KOPT-K1 (cell line): ENCODE results near the gene JPH3.

Experiments used
- H3K27ac ChIP-seq: fragments of 200-600 bp; sonication (generic); 2 replicates; pipeline ENCODE4 v1.5.1; 2016; ENCODE audit warnings: antibody characterized with exemption, mild to moderate bottlenecking, low read depth, low read length; ENCODE audit not compliant: poor library complexity, severe bottlenecking
- H3K36me3 ChIP-seq: fragments of 200-600 bp; sonication (generic); 2 replicates; pipeline ENCODE4 v1.5.1; 2017; ENCODE audit warnings: antibody characterized with exemption, mild to moderate bottlenecking, low read length, moderate library complexity; ENCODE audit not compliant: insufficient read depth
- H3K9me3 ChIP-seq: fragments of 200-600 bp; sonication (generic); 2 replicates; pipeline ENCODE4 v1.5.1; 2017; ENCODE audit warnings: antibody characterized with exemption, low read length, mild to moderate bottlenecking; ENCODE audit not compliant: insufficient read depth, poor library complexity, severe bottlenecking

JPH3 gene

DNA sequence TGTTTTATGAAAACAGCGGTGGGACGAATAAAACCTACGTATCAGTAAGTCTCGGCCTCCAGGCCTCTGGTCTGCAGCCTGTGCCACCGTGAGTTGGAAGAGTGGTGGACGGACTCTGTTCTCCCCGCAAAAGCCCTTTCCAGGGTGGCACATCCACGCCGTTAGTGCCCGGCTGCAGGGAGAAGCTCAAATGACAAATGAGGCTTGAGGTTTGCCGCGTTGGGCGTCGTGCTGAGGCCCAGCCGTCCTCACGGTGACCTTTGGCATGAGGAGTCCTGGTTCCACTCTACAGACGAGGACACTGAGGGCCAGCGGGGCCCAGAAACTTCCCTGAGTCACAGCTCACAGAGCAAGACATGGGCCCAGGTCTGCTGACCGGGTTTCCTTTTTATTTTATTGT lies 40.2 kb downstream of the JPH3 start:
- Histone ChIP-seq H3K9me3 (no peaks in the 10 kb centered on the region), H3K27ac (no peak overlapping the region)

DNA sequence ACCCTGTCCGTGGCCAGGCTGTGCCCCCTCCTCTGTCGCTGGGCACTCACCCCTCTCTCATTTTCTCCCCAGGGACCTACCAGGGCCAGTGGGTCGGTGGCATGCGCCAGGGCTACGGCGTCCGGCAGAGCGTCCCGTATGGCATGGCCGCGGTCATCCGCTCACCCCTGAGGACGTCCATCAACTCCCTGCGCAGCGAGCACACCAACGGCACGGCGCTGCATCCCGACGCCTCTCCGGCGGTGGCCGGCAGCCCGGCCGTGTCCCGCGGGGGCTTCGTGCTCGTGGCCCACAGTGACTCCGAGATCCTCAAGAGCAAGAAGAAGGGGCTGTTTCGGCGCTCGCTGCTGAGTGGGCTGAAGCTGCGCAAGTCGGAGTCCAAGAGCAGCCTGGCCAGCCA lies 41.9 kb downstream of the JPH3 start:
- Histone ChIP-seq H3K27ac (no peak overlapping the region), H3K36me3 (no peaks in the 10 kb centered on the region), H3K9me3 (no peaks in the 10 kb centered on the region)

More for the DNA sequence above, 40.2 kb downstream of the JPH3 start:
- H3K36me3 ChIP-seq = no peaks in the 10 kb centered on the region

DNA sequence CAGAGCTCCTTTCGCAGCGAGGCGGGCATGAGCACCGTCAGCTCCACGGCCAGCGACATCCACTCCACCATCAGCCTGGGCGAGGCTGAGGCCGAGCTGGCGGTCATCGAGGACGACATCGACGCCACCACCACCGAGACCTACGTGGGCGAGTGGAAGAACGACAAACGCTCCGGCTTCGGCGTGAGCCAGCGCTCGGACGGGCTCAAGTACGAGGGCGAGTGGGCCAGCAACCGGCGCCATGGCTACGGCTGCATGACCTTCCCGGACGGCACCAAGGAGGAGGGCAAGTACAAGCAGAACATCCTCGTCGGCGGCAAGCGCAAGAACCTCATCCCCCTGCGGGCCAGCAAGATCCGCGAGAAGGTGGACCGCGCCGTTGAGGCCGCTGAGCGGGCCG lies 42.3 kb downstream of the JPH3 start:
- Histone ChIP-seq H3K9me3 (no peaks in the 10 kb centered on the region), H3K27ac (no peak overlapping the region), H3K36me3 (no peaks in the 10 kb centered on the region)

DNA sequence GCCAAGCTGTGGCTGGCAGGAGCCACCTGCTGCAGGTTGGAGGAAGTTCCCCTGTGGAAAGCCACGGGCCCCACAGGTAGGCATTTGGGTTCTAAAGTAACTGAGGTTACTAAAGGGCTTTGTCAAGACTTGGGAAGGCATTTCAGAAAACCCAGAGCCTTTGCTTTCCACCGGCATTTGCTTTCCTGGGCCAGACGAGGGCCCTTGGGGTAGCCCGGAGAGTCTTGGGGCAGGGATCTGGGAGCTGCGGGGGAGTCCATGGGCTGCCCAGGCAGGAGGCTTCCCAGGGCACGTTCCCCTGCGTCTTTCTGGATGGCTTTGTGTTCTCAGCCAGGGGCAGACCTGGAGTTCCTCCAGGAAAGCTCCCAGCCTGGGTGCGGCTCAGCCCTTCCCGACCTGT lies 43.5 kb downstream of the JPH3 start:
- no peaks in the 10 kb centered on the region for H3K36me3 ChIP-seq
- no peaks in the 10 kb centered on the region for H3K9me3 ChIP-seq
- no peak overlapping the region for H3K27ac ChIP-seq

DNA sequence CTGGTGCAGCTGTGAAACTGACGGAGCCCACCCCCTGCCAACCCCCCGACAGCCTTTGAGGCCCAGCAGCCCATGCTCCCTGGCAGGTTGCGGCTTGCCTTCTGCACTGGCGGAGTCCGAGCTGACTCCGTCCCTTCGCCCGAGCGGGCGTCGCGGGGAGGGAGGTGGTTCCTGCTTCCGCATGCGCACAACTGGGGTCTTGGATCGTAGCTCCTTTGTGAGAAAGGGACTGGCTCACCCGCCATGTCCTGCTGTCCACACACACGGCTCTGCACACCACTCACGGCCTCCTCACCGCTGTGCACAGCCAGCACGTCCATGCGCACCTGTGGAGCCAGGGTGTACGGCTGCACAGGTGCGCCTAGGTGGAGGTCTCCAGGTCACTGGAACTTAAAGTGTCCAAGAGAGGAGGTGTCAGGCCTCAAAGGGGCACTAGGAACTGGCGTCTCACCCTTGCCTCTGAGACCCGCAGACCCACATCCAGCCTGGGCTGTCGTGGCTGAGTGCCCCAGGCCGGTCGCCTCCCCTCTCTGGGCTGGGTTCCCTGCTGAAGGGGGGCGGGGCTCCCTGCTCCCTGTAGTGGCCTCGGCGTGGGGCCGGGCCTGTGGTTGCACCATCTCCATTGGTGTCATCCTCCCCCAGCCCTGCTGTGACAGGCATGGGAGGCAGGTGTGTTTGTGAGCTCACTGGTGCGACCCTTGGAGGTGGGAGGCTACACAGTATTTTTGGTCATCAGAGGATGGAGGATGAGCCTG lies 45.3 kb downstream of the JPH3 start:
- Histone ChIP-seq H3K9me3 (no peaks in the 10 kb centered on the region), H3K27ac (no peak overlapping the region), H3K36me3 (no peaks in the 10 kb centered on the region)

DNA sequence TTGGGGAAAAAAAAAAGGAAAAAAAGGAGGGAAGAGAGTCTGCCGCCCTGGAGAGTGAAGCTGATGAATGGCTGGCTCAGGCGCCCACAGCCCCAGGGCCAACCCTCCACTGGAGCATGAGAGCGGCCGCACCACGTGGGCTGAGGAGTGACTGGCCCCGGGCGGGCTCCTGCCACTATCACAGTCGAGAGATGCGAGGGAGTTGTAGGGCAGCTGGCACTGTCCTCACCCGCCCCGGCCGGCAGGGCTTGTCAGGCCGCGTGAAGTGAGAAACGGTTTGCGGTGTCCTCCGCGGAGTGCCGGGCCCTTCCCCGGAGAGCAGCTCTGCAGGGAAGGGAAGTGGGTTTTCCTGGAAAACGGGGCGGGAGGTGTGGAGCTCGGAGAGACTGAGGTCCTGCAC lies 45.9 kb downstream of the JPH3 start:
- H3K9me3 ChIP-seq = no peaks in the 10 kb centered on the region
- no peak overlapping the region for H3K27ac ChIP-seq
- no peaks in the 10 kb centered on the region for H3K36me3 ChIP-seq

DNA sequence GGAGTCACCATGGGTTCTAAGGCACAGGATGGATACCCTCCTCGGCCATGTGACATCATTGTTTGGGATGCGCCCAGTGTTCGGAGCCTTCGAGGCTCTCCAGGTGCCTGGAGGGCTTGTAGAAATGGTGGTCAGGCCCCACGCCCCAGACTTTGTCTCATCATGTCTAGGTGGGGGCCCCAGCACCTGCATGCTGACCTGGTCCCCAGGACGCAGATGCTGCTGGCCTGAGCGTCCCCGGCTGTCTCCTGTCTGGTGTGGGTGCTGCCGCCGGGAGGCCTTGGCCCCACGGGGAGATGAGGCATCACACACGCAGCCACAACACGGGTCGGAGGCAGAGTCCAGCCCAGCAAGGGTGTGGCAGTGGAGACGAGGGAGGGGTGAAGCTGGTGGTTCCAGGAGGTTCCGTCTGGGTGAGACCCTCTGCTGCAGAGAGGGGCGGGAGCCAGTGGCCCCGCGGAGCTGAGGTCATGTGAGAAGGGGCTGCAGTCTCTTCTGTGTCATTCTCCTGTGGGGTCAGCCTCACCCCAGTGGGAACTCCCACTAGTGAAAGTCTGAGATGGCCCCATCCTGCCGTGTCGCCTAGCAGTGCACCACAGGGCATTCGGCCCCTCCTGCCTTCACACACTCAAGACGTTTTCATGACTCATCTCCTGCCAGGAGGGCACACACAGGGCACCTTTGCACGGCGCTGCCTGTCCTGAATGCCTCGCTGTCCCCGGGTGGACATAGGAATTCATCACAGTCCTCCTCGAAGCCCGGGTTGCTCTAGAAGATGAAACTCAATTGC lies 46.6 kb downstream of the JPH3 start:
- Histone ChIP-seq H3K27ac (no peak overlapping the region), H3K9me3 (no peaks in the 10 kb centered on the region), H3K36me3 (no peaks in the 10 kb centered on the region)

DNA sequence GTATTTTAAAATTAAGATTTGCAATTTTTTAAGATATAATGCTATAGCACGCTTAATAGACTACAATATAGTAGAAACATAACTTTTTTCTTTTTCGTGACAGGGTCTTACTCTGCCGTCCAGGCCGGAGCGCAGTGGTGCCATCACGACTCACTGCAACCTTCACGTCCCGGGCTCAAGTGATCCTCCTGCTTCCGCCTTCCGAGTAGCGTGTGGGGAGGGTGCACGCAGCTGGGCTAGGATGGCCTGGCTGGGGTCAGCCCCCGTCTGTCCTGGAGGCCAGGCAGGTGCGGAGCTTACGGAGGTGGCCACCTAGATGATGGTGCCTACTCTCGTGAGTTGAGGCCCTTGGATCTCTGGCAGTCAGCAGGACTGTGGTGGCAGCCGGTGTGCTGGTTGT lies 50.1 kb downstream of the JPH3 start:
- Histone ChIP-seq H3K27ac (no peak overlapping the region), H3K36me3 (no peaks in the 10 kb centered on the region), H3K9me3 (no peaks in the 10 kb centered on the region)

DNA sequence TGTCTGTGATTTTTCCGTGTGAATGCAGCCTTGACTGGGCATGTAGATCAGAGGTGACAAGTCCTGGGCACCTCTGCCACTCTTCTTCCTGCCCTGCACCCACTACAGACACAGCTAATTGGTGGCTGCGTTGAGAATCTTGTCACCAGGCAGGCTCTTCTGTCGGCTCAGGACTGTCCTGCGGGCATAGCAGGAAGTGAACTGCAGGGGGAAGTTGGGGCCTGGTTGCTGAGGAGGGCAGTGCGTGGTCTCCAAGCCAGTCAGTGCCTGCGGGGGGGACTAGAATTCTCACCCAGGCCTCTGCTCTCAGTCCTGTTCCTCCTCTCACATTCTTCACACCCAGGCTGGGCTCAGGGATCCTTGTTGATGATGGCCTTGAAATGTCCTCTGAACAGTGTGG lies 50.5 kb downstream of the JPH3 start:
- Histone ChIP-seq H3K27ac (no peak overlapping the region), H3K9me3 (no peaks in the 10 kb centered on the region), H3K36me3 (no peaks in the 10 kb centered on the region)

DNA sequence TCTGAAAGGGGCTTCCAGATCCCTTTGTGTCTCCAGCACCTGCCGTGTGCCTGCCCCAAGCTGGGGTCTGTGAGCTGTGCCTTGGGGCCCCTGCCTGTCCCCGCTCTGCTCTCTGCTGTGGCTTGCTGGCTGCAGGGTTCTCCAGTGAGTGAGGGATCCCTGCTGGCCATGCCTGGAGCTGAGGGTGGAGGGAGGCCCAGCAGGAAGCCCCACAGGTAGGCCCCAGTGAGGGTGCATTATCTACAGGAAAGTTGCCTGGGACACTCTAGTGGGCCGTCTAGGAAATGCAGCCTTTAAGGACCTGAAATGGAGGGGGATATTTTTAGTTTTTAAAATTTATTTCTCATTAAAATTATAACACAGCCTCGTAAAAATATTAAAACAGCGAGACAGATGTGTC lies 50.9 kb downstream of the JPH3 start:
- Histone ChIP-seq H3K9me3 (no peaks in the 10 kb centered on the region), H3K27ac (no peak overlapping the region)

DNA sequence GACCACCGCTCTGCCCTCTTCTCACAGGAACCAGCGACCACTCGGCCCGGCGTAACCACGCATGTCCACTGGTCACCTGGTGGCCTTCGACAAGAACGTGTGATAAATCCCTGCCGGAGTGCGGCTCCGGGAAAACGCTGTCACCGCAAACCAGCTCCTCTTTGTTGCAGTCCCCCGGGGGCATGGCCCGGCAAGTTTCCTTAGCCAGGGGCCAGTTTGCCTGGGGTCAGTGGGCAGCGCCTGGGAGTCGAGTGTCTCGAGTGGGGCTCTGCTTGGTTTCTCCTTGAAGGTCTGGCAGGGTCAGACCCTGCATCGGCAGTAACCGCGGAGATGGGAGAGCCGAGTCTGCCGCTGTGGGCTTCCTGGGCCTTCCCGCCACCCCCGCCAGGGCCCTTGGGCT lies 52.5 kb downstream of the JPH3 start:
- H3K27ac ChIP-seq = no peak overlapping the region
- no peaks in the 10 kb centered on the region for H3K9me3 ChIP-seq
- H3K36me3 ChIP-seq = no peaks in the 10 kb centered on the region

More for the DNA sequence above, 50.9 kb downstream of the JPH3 start:
- no peaks in the 10 kb centered on the region for H3K36me3 ChIP-seq

DNA sequence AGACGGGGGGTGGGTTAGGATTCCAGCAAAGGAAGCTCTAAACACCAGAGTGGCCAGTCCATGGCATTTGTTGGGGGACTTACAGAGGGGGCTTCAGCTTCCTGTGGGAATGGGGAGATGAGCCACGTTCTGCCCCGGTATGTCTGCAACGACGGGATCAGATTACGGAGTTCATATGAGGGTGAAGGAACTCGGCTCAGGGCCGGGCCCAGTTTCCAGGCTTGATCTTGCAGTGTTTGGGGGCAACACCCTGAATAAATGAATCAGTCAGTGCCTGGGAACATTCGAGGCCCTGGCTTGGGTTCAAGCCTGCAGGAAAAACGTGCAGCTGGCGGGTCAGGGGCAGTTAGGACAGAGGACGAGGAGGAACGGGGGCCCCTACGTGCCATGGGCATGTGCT lies 54.0 kb downstream of the JPH3 start:
- Histone ChIP-seq H3K27ac (no peak overlapping the region), H3K9me3 (no peaks in the 10 kb centered on the region)

DNA sequence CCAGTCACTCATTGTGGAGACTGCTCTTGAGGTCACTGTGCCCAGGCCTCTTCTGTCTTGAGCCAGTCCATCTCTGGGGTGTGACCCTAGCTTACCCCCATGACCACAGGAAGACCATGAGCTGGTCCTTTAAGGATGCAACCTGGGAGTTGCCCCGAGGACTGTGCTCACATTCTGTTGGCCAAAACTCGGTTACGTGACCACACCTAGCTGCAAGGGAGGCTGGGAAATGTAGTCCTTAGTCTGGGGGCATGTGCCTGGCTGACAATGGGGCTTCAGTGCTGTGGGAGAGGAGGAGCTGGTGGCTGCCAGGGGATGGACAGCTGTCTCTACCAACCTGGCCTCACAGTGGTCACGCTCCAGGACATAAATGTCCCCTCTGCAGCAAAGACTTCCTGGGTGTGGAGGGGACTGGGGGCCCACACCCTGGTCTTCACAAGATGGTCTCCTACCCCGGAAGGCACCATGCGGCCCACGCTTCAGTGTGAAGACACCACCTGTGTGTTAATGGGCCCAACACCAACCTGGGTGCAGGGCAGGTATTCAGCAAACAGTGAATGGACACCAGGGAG lies 55.4 kb downstream of the JPH3 start:
- H3K27ac ChIP-seq = no peak overlapping the region
- H3K36me3 ChIP-seq = no peaks in the 10 kb centered on the region
- no peaks in the 10 kb centered on the region for H3K9me3 ChIP-seq

More for the DNA sequence above, 54.0 kb downstream of the JPH3 start:
- H3K36me3 ChIP-seq = no peaks in the 10 kb centered on the region

DNA sequence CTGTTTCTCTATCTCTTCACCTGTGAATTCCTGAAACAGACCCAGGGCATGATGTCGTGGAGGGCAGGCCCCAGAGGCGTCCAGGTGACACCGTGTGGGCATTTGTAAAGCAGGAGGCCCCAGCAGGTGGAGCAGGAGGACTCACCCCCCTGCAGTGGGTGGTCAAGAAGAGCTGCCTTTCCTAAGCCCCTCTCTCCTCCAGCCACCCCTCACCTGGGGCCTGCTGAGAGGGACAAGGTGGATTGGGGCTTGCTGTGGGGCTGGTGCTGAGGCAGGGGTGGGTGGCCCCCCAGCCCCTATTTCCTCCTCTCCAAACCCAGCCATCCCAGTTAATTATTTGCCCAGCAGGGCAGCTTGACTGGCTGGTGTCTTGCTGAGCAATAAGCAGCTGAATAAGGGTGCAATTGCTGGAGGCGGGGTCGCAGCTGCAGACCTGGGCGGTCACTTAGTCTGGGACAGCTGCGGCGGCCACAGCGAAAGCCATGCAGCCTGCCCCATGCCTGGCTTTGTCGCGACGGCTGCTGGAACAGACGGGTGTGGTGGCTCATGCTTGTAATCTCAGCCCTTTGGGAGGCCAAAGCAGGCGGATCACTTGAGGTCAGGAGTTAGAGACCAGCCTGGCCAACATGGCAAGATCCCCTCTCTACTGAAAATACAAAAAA lies 56.4 kb downstream of the JPH3 start:
- Histone ChIP-seq H3K9me3 (no peaks in the 10 kb centered on the region), H3K36me3 (no peaks in the 10 kb centered on the region), H3K27ac (no peak overlapping the region)

DNA sequence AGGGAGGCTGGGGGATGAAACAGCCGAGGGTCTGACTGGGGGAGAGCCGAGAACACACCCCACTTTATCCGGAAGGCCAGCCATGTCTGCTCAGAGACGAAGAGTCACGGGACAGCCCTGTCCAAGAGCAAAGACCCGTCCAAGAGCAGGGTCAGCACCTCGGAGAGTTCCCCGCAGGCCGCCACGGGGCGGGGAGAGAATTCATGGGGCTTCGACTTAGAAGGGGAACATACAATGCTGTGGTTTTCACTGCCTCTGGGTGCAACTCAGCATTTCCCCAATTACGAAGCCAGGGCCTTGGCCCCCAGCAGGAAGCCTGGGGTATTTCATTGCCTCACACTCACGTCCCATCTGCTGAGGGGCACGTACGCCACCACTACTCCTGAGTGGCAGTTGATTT lies 59.3 kb downstream of the JPH3 start:
- H3K27ac ChIP-seq = no peak overlapping the region
- no peaks in the 10 kb centered on the region for H3K9me3 ChIP-seq
- no peaks in the 10 kb centered on the region for H3K36me3 ChIP-seq
